GM12878 (cell line): ENCODE results near the gene MROH8. TPM values are rescaled to one million over a fixed set of nuclear protein-coding genes. Genes with fewer than 3 reads are reported as not detected.

Experiments
- ATAC-seq: fragments of 200-7000 bp; cut with Tn5 transposase; 3 replicates; pipeline ENCODE4 v1.9.1; 2020; ENCODE audit warnings: mild to moderate bottlenecking, moderate library complexity
- BruUV-seq: library from RNA; stranded (reverse); fragments of 400-500 nt; replicated peaks from 2 replicates; lab custom pipeline; 2021; lab: Mats Ljungman, UMichigan
- CTCF ChIA-PET: fragments of 300-600 bp; sonication (Branson Sonifier 250); formaldehyde crosslinking; extraction: SDS; loops from one replicate; lab custom pipeline; 2021; ENCODE audit warnings: inconsistent platforms; lab: Yijun Ruan, JAX
- POLR2A ChIA-PET: fragments of 350-600 bp; formaldehyde crosslinking; extraction: SDS; loops from one replicate; lab custom pipeline; 2021; ENCODE audit warnings: inconsistent platforms; lab: Charles Lee
- RAD21 ChIA-PET: fragments of 300-600 bp; sonication (Branson Sonifier 250); formaldehyde crosslinking; loops from one replicate; lab custom pipeline; 2023; ENCODE audit warnings: antibody characterized with exemption; ENCODE audit not compliant: unreplicated experiment; lab: Charles Lee
- SMC1A ChIA-PET: fragments of 300-600 bp; sonication (Branson Sonifier 250); formaldehyde crosslinking; loops from one replicate; lab custom pipeline; 2023; ENCODE audit not compliant: unreplicated experiment, uncharacterized antibody; lab: Charles Lee
- DNase-seq: peaks from one replicate; pipeline ENCODE4 v3.0.0-alpha.2; 2011; ENCODE audit warnings: low read depth, low spot score
- FAIRE-seq: peaks from 3 replicates; lab custom pipeline; 2011; peaks lifted over from hg19 to GRCh38; lab: Jason Lieb, UNC
- H2AFZ ChIP-seq: 2 replicates; pipeline ENCODE4 v1.6.0; 2011; ENCODE audit warnings: low read depth, low read length, control low read depth; ENCODE audit not compliant: control insufficient read depth
- H3K27ac ChIP-seq: 2 replicates; pipeline ENCODE4 v1.5.1; 2011; ENCODE audit warnings: control low read depth; ENCODE audit not compliant: control insufficient read depth, insufficient read depth
- H3K27me3 ChIP-seq, 2 experiments: replicated peaks in 1 of 2; 2 replicates each; pipeline versions ENCODE4 v1.6.0 to v1.6.1; 2011; ENCODE audit warnings: low read length in 1 of 2; ENCODE audit not compliant: control insufficient read depth in 2 of 2, insufficient read depth in 2 of 2
- H3K36me3 ChIP-seq, 2 experiments: 2 replicates each; pipeline ENCODE4 v1.5.1; 2011; ENCODE audit warnings: low read length in 1 of 2; ENCODE audit not compliant: control insufficient read depth in 2 of 2, insufficient read depth in 2 of 2
- H3K4me1 ChIP-seq: 2 replicates; pipeline ENCODE4 v1.6.1; 2011; ENCODE audit warnings: mild to moderate bottlenecking, low read length, moderate library complexity, mixed read lengths; ENCODE audit not compliant: control insufficient read depth, insufficient read depth
- H3K4me2 ChIP-seq: 2 replicates; pipeline ENCODE4 v1.6.0; 2011; ENCODE audit warnings: control low read depth; ENCODE audit not compliant: control insufficient read depth, insufficient read depth
- H3K4me3 ChIP-seq: fragments of 200-600 bp; sonication (generic); 2 replicates; pipeline ENCODE4 v1.5.1; 2016
- H3K79me2 ChIP-seq: 2 replicates; pipeline ENCODE4 v1.6.0; 2011; ENCODE audit warnings: low read length; ENCODE audit not compliant: control insufficient read depth, insufficient read depth
- H3K9ac ChIP-seq: 2 replicates; pipeline ENCODE4 v1.8.0; 2011; ENCODE audit warnings: low read length, control low read depth, mixed read lengths; ENCODE audit not compliant: control insufficient read depth, insufficient read depth
- H3K9me3 ChIP-seq: replicated peaks from 3 replicates; pipeline ENCODE4 v1.5.1; 2011; ENCODE audit warnings: mild to moderate bottlenecking, low read length; ENCODE audit not compliant: control insufficient read depth, insufficient read depth
- H4K20me1 ChIP-seq: 2 replicates; pipeline ENCODE4 v1.6.0; 2011; ENCODE audit not compliant: control insufficient read depth, insufficient read depth
- ATF7 ChIP-seq: fragments of 450-650 bp; IDR thresholded peaks from 2 replicates; pipeline ENCODE4 v1.6.1; 2016; ENCODE audit warnings: low read depth, mild to moderate bottlenecking
- BMI1 ChIP-seq: fragments of 450-650 bp; IDR thresholded peaks from 2 replicates; pipeline ENCODE4 v1.6.1; 2016; ENCODE audit warnings: mild to moderate bottlenecking, moderate library complexity, borderline replicate concordance
- HDAC6 ChIP-seq: fragments of 200-600 bp; sonication (generic); IDR thresholded peaks from one replicate; pipeline ENCODE4 v1.8.0; 2017; ENCODE audit warnings: antibody characterized with exemption; ENCODE audit not compliant: unreplicated experiment
- MEF2A ChIP-seq: IDR thresholded peaks from 2 replicates; pipeline ENCODE4 v1.6.1; 2011; ENCODE audit warnings: low read depth, mild to moderate bottlenecking, low read length, moderate library complexity; ENCODE audit not compliant: insufficient read depth
- NFYA ChIP-seq: IDR thresholded peaks from 2 replicates; pipeline ENCODE4 v1.6.1; 2011; ENCODE audit warnings: low read depth, mild to moderate bottlenecking, low read length, improper control_type of control experiment, borderline replicate concordance
- PAX8 ChIP-seq: fragments of 450-650 bp; IDR thresholded peaks from 2 replicates; pipeline ENCODE4 v1.6.1; 2017; ENCODE audit warnings: mild to moderate bottlenecking, moderate library complexity
- POLR2AphosphoS5 ChIP-seq: IDR thresholded peaks from 2 replicates; pipeline ENCODE4 v1.6.1; 2011; ENCODE audit warnings: mild to moderate bottlenecking, low read length, inconsistent platforms
- RCOR1 ChIP-seq: conservative IDR thresholded peaks from 2 replicates; pipeline ENCODE4 v1.6.1; 2012; ENCODE audit warnings: low read depth, low read length, improper control_type of control experiment
- RUNX3 ChIP-seq: IDR thresholded peaks from 2 replicates; pipeline ENCODE4 v1.6.1; 2012; ENCODE audit warnings: low read length, inconsistent platforms
- SIN3A ChIP-seq: IDR thresholded peaks from 2 replicates; pipeline ENCODE4 v1.6.1; 2012; ENCODE audit warnings: low read depth, low read length, improper control_type of control experiment
- SREBF1 ChIP-seq: IDR thresholded peaks from 2 replicates; pipeline ENCODE4 v1.6.1; 2012; ENCODE audit warnings: mild to moderate bottlenecking, low read length
- TBL1XR1 ChIP-seq: IDR thresholded peaks from 2 replicates; pipeline ENCODE4 v1.6.1; 2012; ENCODE audit warnings: low read depth, low read length, improper control_type of control experiment
- YY1 ChIP-seq: IDR thresholded peaks from 2 replicates; pipeline ENCODE4 v1.6.1; 2011; ENCODE audit warnings: low read depth, mild to moderate bottlenecking, low read length
- WGBS: methylation state at CpG from one replicate; pipeline ENCODE4 v1.1.6; 2016; ENCODE audit warnings: low lambda C conversion rate; ENCODE audit not compliant: insufficient replicate concordance, insufficient coverage; ENCODE audit errors: missing lambda C conversion rate; 5-methylcytosine and 5-hydroxymethylcytosine counted together
- in situ Hi-C: fragments of 300-500 bp; cut with MboI; formaldehyde crosslinking; loops from 9 replicates; pipeline ENCODE4 v1.14.3; 2018; ENCODE audit warnings: mixed read lengths
- intact Hi-C: fragments of 100-400 bp; cut with micrococcal nuclease; formaldehyde crosslinking; loops from one replicate; pipeline ENCODE4 v1.14.2; 2022; ENCODE audit not compliant: unreplicated experiment
- polyA plus RNA-seq, 11 experiments: library from polyadenylated mRNA; depleted of rRNA in 4 of 11; unstranded in 6 of 11; stranded (reverse) in 5 of 11; fragments of >200 nt; fragmentation: Nextera tagmentation in 4 of 11; fragmentation: Illumina TruSeq in 1 of 11; extraction: Ambion mirVana in 4 of 11; extraction: Trizol in 1 of 11; gene quantifications; 1 replicate in 1 of 11; 2 replicates in 10 of 11; pipeline versions ENCODE4 v1.2.1 to v1.2.3, GENCODE V29; 2011 to 2016; ENCODE audit warnings: inconsistent platforms in 2 of 11, missing spikeins in 2 of 11, low read depth in 1 of 11
- total RNA-seq, 4 experiments: library from RNA; depleted of rRNA in 3 of 4; stranded (reverse); fragments of >200 nt in 3 of 4; fragmentation: Illumina TruSeq in 1 of 4; extraction: Trizol in 1 of 4; gene quantifications; 2 replicates each; pipeline versions ENCODE4 v1.2.1 to v1.2.3, GENCODE V29; 2013 to 2021

Gene MROH8
- total and polyA plus RNA-seq, 10 of the 15 experiments (the other 5 are each of a cell fraction or from before 2014, with no cell fraction given) = 0.16 to 2.8 (median 1.8) TPM

- ChIA-PET CTCF (interaction anchor here (1.0 kb wide), 1 partner anchor 307 kb away, joined by 3 read pairs; no protein-coding TSS in a partner anchor), SMC1A (interaction anchor here (0.6 kb wide), 1 partner anchor 1760 kb away, joined by 3 read pairs; no protein-coding TSS in a partner anchor), POLR2A (no interaction called here), RAD21 (no interaction called here)
- H3K36me3 ChIP-seq = peaks cover 49 to 53% of the 10 kb centered on the region in 2 experiments
- ATAC-seq (no peak), DNase-seq (no peak), FAIRE-seq (no peak)
- no peak overlapping the region for H2AFZ ChIP-seq
- no peak overlapping the region for H3K9ac ChIP-seq
- no peak overlapping the region for H3K4me3 ChIP-seq
- no peaks in the 10 kb centered on the region for H3K27me3 ChIP-seq
- no peak overlapping the region for H3K27ac ChIP-seq
- BruUV-seq = no TSS peak
- in situ Hi-C loops (no loop called here), intact Hi-C loops (no loop called here)
- H3K4me2 ChIP-seq = no peak overlapping the region
- H3K79me2 ChIP-seq = no peaks in the 10 kb centered on the region
- no peaks in the 10 kb centered on the region for H4K20me1 ChIP-seq
- no peaks in the 10 kb centered on the region for H3K9me3 ChIP-seq
- no peak for TF ChIP-seq SIN3A
- TF ChIP-seq HDAC6 = no peak
- no peak for TF ChIP-seq TBL1XR1
- TF ChIP-seq BMI1 = no peak
- no peak for TF ChIP-seq RCOR1
- no peak for TF ChIP-seq POLR2AphosphoS5
- no peak for TF ChIP-seq NFYA
- no peak for TF ChIP-seq RUNX3
- TF ChIP-seq PAX8 = no peak
- no peak for TF ChIP-seq SREBF1
- TF ChIP-seq YY1 = no peak
- no peak for TF ChIP-seq ATF7
- no peak for TF ChIP-seq MEF2A
- H3K4me1 ChIP-seq = no peaks in the 10 kb centered on the region
- WGBS = 98% methylated on average over 6 of the region's 6 CpGs
Observed at GRCh38 chr20:37228082-37228481, 48.7 kb upstream of the MROH8 start.
